GM12875 (cell line): Measurements from ENCODE around the gene HNRNPH1.

Source experiments
- H3K4me3 ChIP-seq: one replicate; pipeline ENCODE4 v1.5.1; 2011; ENCODE audit warnings: low read depth, low read length, control low read depth
- CTCF ChIP-seq: IDR thresholded peaks from 2 replicates; pipeline ENCODE4 v1.5.1; 2011; ENCODE audit warnings: low read depth, mild to moderate bottlenecking, control low read depth, inconsistent platforms, low read length, moderate library complexity, borderline replicate concordance; ENCODE audit not compliant: insufficient read depth

The HNRNPH1 gene

GRCh38 chr5:179606910-179607159 lies 16.6 kb downstream of the HNRNPH1 start:
- no peak overlapping the region for H3K4me3 ChIP-seq
- no peak for TF ChIP-seq CTCF

- no peak overlapping the region for H3K4me3 ChIP-seq
- no peak for TF ChIP-seq CTCF
Observed at GRCh38 chr5:179606071-179606909, 17.2 kb downstream of the HNRNPH1 start.

GRCh38 chr5:179605026-179605833 lies 18.2 kb downstream of the HNRNPH1 start:
- no peak overlapping the region for H3K4me3 ChIP-seq
- no peak for TF ChIP-seq CTCF

GRCh38 chr5:179603308-179603707 lies 20.2 kb downstream of the HNRNPH1 start:
- TF ChIP-seq CTCF: no peak
- H3K4me3 ChIP-seq: no peak overlapping the region

GRCh38 chr5:179601871-179602625 lies 21.4 kb downstream of the HNRNPH1 start:
- TF ChIP-seq CTCF: no peak
- no peak overlapping the region for H3K4me3 ChIP-seq

- H3K4me3 ChIP-seq: no peak overlapping the region
- TF ChIP-seq CTCF: no peak
Observed at GRCh38 chr5:179599973-179600372, 23.5 kb downstream of the HNRNPH1 start.

- no peak for TF ChIP-seq CTCF
- H3K4me3 ChIP-seq: no peak overlapping the region
Observed at GRCh38 chr5:179599566-179599965, 23.9 kb downstream of the HNRNPH1 start.
